RCC 7860 (cell line): ENCODE results near the gene ZNF557.

Experiments
- DNase-seq: peaks from one replicate; pipeline ENCODE4 v3.0.0-alpha.2; 2015; ENCODE audit warnings: low spot score
- FAIRE-seq: peaks from 2 replicates; lab custom pipeline; 2012; peaks lifted over from hg19 to GRCh38; lab: Jason Lieb, UNC

ZNF557 gene

GRCh38 chr19:7072541-7072940, 3.0 kb downstream of the ZNF557 start:
- DNase-seq (no peak), FAIRE-seq (no peak)

GRCh38 chr19:7074705-7075282, 5.3 kb downstream of the ZNF557 start:
- DNase-seq (no peak), FAIRE-seq (no peak)

- DNase-seq (no peak), FAIRE-seq (no peak)
Measured at GRCh38 chr19:7076151-7076550, 6.6 kb downstream of the ZNF557 start.

GRCh38 chr19:7078008-7078407, 8.5 kb downstream of the ZNF557 start:
- FAIRE-seq (no peak), DNase-seq (no peak)

GRCh38 chr19:7083076-7083956, 13.8 kb downstream of the ZNF557 start:
- no peak for FAIRE-seq
- DNase-seq: no peak

GRCh38 chr19:7088999-7089398, 19.5 kb downstream of the ZNF557 start:
- no peak for DNase-seq
- no peak for FAIRE-seq

- no peak for DNase-seq
- FAIRE-seq: no peak
Measured at GRCh38 chr19:7098096-7098495, 28.6 kb downstream of the ZNF557 start.

GRCh38 chr19:7098701-7099596, 29.4 kb downstream of the ZNF557 start:
- DNase-seq (peak; percentile 69), FAIRE-seq (no peak)

- DNase-seq (no peak), FAIRE-seq (no peak)
Measured at GRCh38 chr19:7099597-7099921, 30.1 kb downstream of the ZNF557 start.

GRCh38 chr19:7101498-7102253, 32.2 kb downstream of the ZNF557 start:
- FAIRE-seq: no peak
- DNase-seq: no peak

- no peak for DNase-seq
- no peak for FAIRE-seq
Measured at GRCh38 chr19:7104747-7105447, 35.4 kb downstream of the ZNF557 start.

GRCh38 chr19:7106711-7107657, 37.5 kb downstream of the ZNF557 start:
- FAIRE-seq: no peak

GRCh38 chr19:7109678-7110289, 40.3 kb downstream of the ZNF557 start:
- DNase-seq (no peak), FAIRE-seq (no peak)

More at GRCh38 chr19:7106711-7107657, 37.5 kb downstream of the ZNF557 start:
- no peak for DNase-seq

GRCh38 chr19:7112675-7113074, 43.2 kb downstream of the ZNF557 start:
- DNase-seq (no peak), FAIRE-seq (no peak)

- FAIRE-seq (no peak), DNase-seq (no peak)
Measured at GRCh38 chr19:7113233-7113632, 43.7 kb downstream of the ZNF557 start.

- FAIRE-seq (no peak), DNase-seq (no peak)
Measured at GRCh38 chr19:7115721-7116120, 46.2 kb downstream of the ZNF557 start.

GRCh38 chr19:7117248-7117647, 47.7 kb downstream of the ZNF557 start:
- no peak for FAIRE-seq
- DNase-seq: no peak

- no peak for DNase-seq
- FAIRE-seq: no peak
Measured at GRCh38 chr19:7119582-7119981, 50.1 kb downstream of the ZNF557 start.

- DNase-seq: no peak
- no peak for FAIRE-seq
Measured at GRCh38 chr19:7120499-7120898, 51.0 kb downstream of the ZNF557 start.
